GM18519 (cell line): Measurements from ENCODE around the gene SORBS1.

Source experiments
- ATAC-seq: cut with Tn5 transposase; IDR thresholded peaks from one replicate; pipeline ENCODE4 v1.9.1; 2021; ENCODE audit warnings: mild to moderate bottlenecking, moderate library complexity; ENCODE audit not compliant: unreplicated experiment, low FRiP score

Gene SORBS1

GRCh38 chr10:95421782-95422181 lies 139.4 kb downstream of the SORBS1 start:
- ATAC-seq: no peak

- ATAC-seq: no peak
Observed at GRCh38 chr10:95419399-95419798, 141.8 kb downstream of the SORBS1 start.

GRCh38 chr10:95416973-95417372 lies 144.2 kb downstream of the SORBS1 start:
- ATAC-seq: no peak

- no peak for ATAC-seq
Observed at GRCh38 chr10:95416270-95416669, 144.9 kb downstream of the SORBS1 start.

- no peak for ATAC-seq
Observed at GRCh38 chr10:95415621-95416031, 145.5 kb downstream of the SORBS1 start.

GRCh38 chr10:95414844-95415485 lies 146.2 kb downstream of the SORBS1 start:
- no peak for ATAC-seq

- ATAC-seq: no peak
Observed at GRCh38 chr10:95414016-95414830, 146.9 kb downstream of the SORBS1 start.

GRCh38 chr10:95413588-95413987 lies 147.6 kb downstream of the SORBS1 start:
- no peak for ATAC-seq

- ATAC-seq: no peak
Observed at GRCh38 chr10:95411635-95412034, 149.5 kb downstream of the SORBS1 start.

GRCh38 chr10:95408983-95409873 lies 151.9 kb downstream of the SORBS1 start:
- no peak for ATAC-seq

GRCh38 chr10:95408148-95408960 lies 152.8 kb downstream of the SORBS1 start:
- no peak for ATAC-seq

- ATAC-seq: no peak
Observed at GRCh38 chr10:95407546-95407945, 153.6 kb downstream of the SORBS1 start.

- no peak for ATAC-seq
Observed at GRCh38 chr10:95406651-95407280, 154.4 kb downstream of the SORBS1 start.

GRCh38 chr10:95405655-95406054 lies 155.5 kb downstream of the SORBS1 start:
- ATAC-seq: no peak

- no peak for ATAC-seq
Observed at GRCh38 chr10:95404864-95405263, 156.3 kb downstream of the SORBS1 start.

- ATAC-seq: no peak
Observed at GRCh38 chr10:95404462-95404858, 156.7 kb downstream of the SORBS1 start.

- no peak for ATAC-seq
Observed at GRCh38 chr10:95403700-95404461, 157.3 kb downstream of the SORBS1 start.

GRCh38 chr10:95401704-95402469 lies 159.3 kb downstream of the SORBS1 start:
- ATAC-seq: no peak
